ENCODE measurements around the gene KCNMA1.

KCNMA1 gene

DNA sequence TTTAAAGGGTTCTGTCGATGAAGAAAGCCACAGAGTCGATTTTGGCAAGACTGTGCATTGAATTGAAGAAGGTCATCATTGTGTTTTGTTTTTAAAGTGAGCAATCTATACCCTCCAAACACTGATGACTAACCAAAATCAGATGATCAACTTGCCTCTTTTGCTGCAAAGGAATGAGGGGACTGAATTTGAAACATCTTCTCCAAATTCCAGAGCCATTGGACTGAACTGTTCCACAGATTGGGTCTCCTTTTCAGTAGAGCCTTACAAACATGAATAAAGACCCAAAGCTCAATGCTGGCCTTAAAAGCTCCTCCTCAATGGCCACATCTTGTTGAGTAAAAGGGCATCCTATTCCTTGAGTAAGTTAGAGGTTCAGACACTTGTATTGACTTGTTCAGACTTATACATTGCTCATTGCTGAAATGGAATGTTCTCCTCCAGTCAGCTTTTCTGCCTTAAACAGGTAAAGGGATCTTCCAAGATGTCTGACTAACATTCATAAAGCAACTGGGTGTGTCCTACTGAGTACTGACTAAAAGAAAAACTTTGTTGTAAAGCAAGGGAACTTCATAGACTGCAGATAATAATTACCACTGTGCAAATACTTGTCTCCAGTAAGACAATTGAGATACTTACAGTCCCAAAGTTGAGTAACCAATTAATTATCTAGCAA, 630.6 kb downstream of the KCNMA1 start:
- Histone ChIP-seq H3K27me3 (ENCODE audit: insufficient read depth, low read length) (no peaks in the 10 kb centered on the region), H3K36me3 (ENCODE audit: insufficient read depth, low read length) (no peaks in the 10 kb centered on the region), H2AFZ (ENCODE audit: low read depth, low read length) (no peak overlapping the region), H3K4me1 (ENCODE audit: insufficient read depth, low read length) (no peaks in the 10 kb centered on the region), H3K9me3 (ENCODE audit: low read length) (no peaks in the 10 kb centered on the region), H3K4me3 (ENCODE audit: low read length) (no peak overlapping the region)

- no peaks in the 10 kb centered on the region for H3K4me1 ChIP-seq (ENCODE audit: insufficient read depth, low read length)
- no peak overlapping the region for H3K4me3 ChIP-seq (ENCODE audit: low read length)
- no peak overlapping the region for H2AFZ ChIP-seq (ENCODE audit: low read depth, low read length)
- no peaks in the 10 kb centered on the region for H3K9me3 ChIP-seq (ENCODE audit: low read length)
- H3K27me3 ChIP-seq (ENCODE audit: insufficient read depth, low read length) = no peaks in the 10 kb centered on the region
- H3K36me3 ChIP-seq (ENCODE audit: insufficient read depth, low read length) = no peaks in the 10 kb centered on the region
These were observed 631.7 kb downstream of the KCNMA1 start for GRCh38 chr10:77005871-77006270.

GRCh38 chr10:77004917-77005564, 632.6 kb downstream of the KCNMA1 start:
- Histone ChIP-seq H3K36me3 (ENCODE audit: insufficient read depth, low read length) (no peaks in the 10 kb centered on the region), H3K4me1 (ENCODE audit: insufficient read depth, low read length) (no peaks in the 10 kb centered on the region), H3K4me3 (ENCODE audit: low read length) (no peak overlapping the region), H2AFZ (ENCODE audit: low read depth, low read length) (no peak overlapping the region), H3K27me3 (ENCODE audit: insufficient read depth, low read length) (no peaks in the 10 kb centered on the region), H3K9me3 (ENCODE audit: low read length) (no peaks in the 10 kb centered on the region)

DNA sequence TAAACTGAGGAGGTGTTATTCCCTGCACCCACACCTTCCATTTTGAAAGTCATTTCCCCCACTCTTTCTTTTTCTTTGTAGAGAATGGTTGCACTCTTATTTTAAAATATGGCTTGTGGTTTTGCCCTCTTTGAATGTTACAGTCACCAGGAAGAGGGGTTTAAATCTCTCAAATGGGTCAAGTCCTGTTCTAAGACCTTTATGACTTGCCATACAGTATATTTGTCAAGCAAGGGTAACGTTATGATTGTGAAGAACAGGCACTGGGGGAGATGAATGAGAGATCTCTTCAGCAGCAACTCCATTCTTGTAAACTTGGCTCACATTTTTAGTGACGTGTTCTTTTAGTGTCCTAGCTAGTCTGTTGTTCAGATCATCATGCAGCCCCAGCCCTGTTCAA, 634.7 kb downstream of the KCNMA1 start:
- H3K27me3 ChIP-seq (ENCODE audit: insufficient read depth, low read length) = no peaks in the 10 kb centered on the region
- no peaks in the 10 kb centered on the region for H3K9me3 ChIP-seq (ENCODE audit: low read length)
- no peak overlapping the region for H3K4me3 ChIP-seq (ENCODE audit: low read length)
- no peaks in the 10 kb centered on the region for H3K36me3 ChIP-seq (ENCODE audit: insufficient read depth, low read length)
- no peak overlapping the region for H2AFZ ChIP-seq (ENCODE audit: low read depth, low read length)
- H3K4me1 ChIP-seq (ENCODE audit: insufficient read depth, low read length) = no peaks in the 10 kb centered on the region

- H3K36me3 ChIP-seq (ENCODE audit: insufficient read depth, low read length) = no peaks in the 10 kb centered on the region
- no peaks in the 10 kb centered on the region for H3K27me3 ChIP-seq (ENCODE audit: insufficient read depth, low read length)
- no peaks in the 10 kb centered on the region for H3K4me1 ChIP-seq (ENCODE audit: insufficient read depth, low read length)
- H3K9me3 ChIP-seq (ENCODE audit: low read length) = no peaks in the 10 kb centered on the region
- no peak overlapping the region for H3K4me3 ChIP-seq (ENCODE audit: low read length)
- no peak overlapping the region for H2AFZ ChIP-seq (ENCODE audit: low read depth, low read length)
These were observed 636.4 kb downstream of the KCNMA1 start for GRCh38 chr10:77001206-77001605.

DNA sequence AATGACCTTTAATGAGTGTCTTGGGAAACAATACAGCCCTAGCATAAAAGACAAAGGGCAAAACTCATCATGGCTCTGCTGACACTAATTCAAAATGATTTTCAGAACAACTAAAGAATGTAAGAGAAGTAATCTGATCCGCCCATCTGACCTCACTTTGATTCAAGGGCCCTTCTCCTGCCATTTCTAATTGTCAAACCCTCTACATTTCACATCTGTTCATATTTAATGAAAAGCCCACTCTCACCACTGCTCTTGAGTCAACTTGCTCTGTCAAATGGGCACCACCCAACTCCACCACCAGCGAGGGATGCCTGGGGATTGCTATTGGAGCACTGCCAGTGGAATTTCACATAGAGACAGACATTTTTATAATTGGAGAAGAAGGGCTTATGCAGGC, 639.2 kb downstream of the KCNMA1 start:
- no peaks in the 10 kb centered on the region for H3K9me3 ChIP-seq (ENCODE audit: low read length)
- H3K4me1 ChIP-seq (ENCODE audit: insufficient read depth, low read length) = no peaks in the 10 kb centered on the region
- no peaks in the 10 kb centered on the region for H3K36me3 ChIP-seq (ENCODE audit: insufficient read depth, low read length)
- H2AFZ ChIP-seq (ENCODE audit: low read depth, low read length) = no peak overlapping the region
- no peaks in the 10 kb centered on the region for H3K27me3 ChIP-seq (ENCODE audit: insufficient read depth, low read length)
- H3K4me3 ChIP-seq (ENCODE audit: low read length) = no peak overlapping the region

DNA sequence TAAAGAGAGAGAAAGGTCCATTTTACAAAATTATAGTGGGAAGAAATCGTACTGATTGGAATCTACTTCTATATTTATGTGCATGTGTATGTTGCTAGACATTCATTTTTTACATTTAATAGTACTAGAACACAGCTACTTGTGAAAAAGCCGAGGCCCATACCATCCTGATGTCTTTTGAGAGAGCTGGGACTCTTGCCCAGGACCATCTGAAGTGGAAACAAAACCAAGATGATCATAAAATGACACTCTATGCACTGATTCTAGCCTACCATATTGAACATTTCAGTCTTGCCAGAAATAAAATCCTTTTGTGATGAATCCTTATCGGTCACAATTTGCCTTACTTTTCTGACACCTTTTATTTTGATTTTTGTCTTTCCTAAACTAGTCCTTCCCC, 640.0 kb downstream of the KCNMA1 start:
- Histone ChIP-seq H3K36me3 (ENCODE audit: insufficient read depth, low read length) (no peaks in the 10 kb centered on the region), H3K4me3 (ENCODE audit: low read length) (no peak overlapping the region), H3K4me1 (ENCODE audit: insufficient read depth, low read length) (no peaks in the 10 kb centered on the region), H3K9me3 (ENCODE audit: low read length) (no peaks in the 10 kb centered on the region), H2AFZ (ENCODE audit: low read depth, low read length) (no peak overlapping the region), H3K27me3 (ENCODE audit: insufficient read depth, low read length) (no peaks in the 10 kb centered on the region)

DNA sequence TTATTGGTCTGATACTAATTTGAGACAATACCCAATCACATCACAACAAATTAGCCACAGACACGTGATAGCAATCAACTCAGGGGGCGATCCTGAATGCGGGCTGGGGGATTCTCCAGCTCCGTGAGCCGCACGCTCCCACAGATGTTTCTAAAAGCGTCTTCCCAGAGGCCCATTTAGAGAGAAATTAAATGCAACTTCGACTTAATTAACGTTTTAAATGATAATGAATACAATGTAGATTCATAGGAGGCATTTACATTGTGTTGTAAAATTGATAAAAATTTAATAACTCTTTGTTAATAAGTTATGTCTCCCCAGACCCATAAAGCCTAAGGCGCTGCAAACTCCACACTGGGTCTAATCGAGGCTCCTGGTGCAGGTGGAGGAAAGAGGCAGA, 642.6 kb downstream of the KCNMA1 start:
- Histone ChIP-seq H3K9me3 (ENCODE audit: low read length) (no peaks in the 10 kb centered on the region), H3K27me3 (ENCODE audit: insufficient read depth, low read length) (no peaks in the 10 kb centered on the region), H3K4me1 (ENCODE audit: insufficient read depth, low read length) (no peaks in the 10 kb centered on the region), H2AFZ (ENCODE audit: low read depth, low read length) (no peak overlapping the region), H3K36me3 (ENCODE audit: insufficient read depth, low read length) (no peaks in the 10 kb centered on the region), H3K4me3 (ENCODE audit: low read length) (no peak overlapping the region)

GRCh38 chr10:76993213-76993612, 644.4 kb downstream of the KCNMA1 start:
- Histone ChIP-seq H3K4me3 (ENCODE audit: low read length) (no peak overlapping the region), H3K36me3 (ENCODE audit: insufficient read depth, low read length) (no peaks in the 10 kb centered on the region), H3K9me3 (ENCODE audit: low read length) (no peaks in the 10 kb centered on the region), H3K27me3 (ENCODE audit: insufficient read depth, low read length) (no peaks in the 10 kb centered on the region), H3K4me1 (ENCODE audit: insufficient read depth, low read length) (no peaks in the 10 kb centered on the region), H2AFZ (ENCODE audit: low read depth, low read length) (no peak overlapping the region)

- Histone ChIP-seq H2AFZ (ENCODE audit: low read depth, low read length) (no peak overlapping the region), H3K36me3 (ENCODE audit: insufficient read depth, low read length) (no peaks in the 10 kb centered on the region), H3K9me3 (ENCODE audit: low read length) (no peaks in the 10 kb centered on the region), H3K4me3 (ENCODE audit: low read length) (no peak overlapping the region), H3K4me1 (ENCODE audit: insufficient read depth, low read length) (no peaks in the 10 kb centered on the region), H3K27me3 (ENCODE audit: insufficient read depth, low read length) (no peaks in the 10 kb centered on the region)
These were observed 645.1 kb downstream of the KCNMA1 start for GRCh38 chr10:76992467-76992866.

DNA sequence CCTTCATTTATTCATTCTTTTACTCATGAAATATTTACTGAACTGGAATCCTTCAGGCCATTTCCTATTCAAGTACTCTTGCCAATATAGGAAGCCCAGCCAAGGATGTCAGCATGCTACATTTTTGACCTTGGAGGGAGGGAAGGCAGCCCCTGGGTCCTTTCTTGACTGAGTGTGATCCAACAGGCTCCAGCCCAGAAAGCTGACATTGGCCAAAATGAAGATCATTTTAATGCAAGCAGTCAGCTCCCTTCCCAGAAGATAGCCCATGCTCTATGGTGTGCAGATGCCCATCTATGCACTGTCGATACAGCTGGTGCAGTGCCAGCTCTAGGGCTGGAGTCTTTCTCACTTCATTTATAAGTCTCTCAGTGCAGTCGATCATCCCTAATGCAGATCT, 646.0 kb downstream of the KCNMA1 start:
- H3K27me3 ChIP-seq (ENCODE audit: insufficient read depth, low read length) = no peaks in the 10 kb centered on the region
- no peak overlapping the region for H3K4me3 ChIP-seq (ENCODE audit: low read length)
- no peak overlapping the region for H2AFZ ChIP-seq (ENCODE audit: low read depth, low read length)
- no peaks in the 10 kb centered on the region for H3K4me1 ChIP-seq (ENCODE audit: insufficient read depth, low read length)
- H3K36me3 ChIP-seq (ENCODE audit: insufficient read depth, low read length) = no peaks in the 10 kb centered on the region
- no peaks in the 10 kb centered on the region for H3K9me3 ChIP-seq (ENCODE audit: low read length)

GRCh38 chr10:76990561-76990960, 647.0 kb downstream of the KCNMA1 start:
- Histone ChIP-seq H3K4me1 (ENCODE audit: insufficient read depth, low read length) (no peaks in the 10 kb centered on the region), H3K27me3 (ENCODE audit: insufficient read depth, low read length) (no peaks in the 10 kb centered on the region), H3K4me3 (ENCODE audit: low read length) (no peak overlapping the region), H3K9me3 (ENCODE audit: low read length) (no peaks in the 10 kb centered on the region), H3K36me3 (ENCODE audit: insufficient read depth, low read length) (no peaks in the 10 kb centered on the region), H2AFZ (ENCODE audit: low read depth, low read length) (no peak overlapping the region)

DNA sequence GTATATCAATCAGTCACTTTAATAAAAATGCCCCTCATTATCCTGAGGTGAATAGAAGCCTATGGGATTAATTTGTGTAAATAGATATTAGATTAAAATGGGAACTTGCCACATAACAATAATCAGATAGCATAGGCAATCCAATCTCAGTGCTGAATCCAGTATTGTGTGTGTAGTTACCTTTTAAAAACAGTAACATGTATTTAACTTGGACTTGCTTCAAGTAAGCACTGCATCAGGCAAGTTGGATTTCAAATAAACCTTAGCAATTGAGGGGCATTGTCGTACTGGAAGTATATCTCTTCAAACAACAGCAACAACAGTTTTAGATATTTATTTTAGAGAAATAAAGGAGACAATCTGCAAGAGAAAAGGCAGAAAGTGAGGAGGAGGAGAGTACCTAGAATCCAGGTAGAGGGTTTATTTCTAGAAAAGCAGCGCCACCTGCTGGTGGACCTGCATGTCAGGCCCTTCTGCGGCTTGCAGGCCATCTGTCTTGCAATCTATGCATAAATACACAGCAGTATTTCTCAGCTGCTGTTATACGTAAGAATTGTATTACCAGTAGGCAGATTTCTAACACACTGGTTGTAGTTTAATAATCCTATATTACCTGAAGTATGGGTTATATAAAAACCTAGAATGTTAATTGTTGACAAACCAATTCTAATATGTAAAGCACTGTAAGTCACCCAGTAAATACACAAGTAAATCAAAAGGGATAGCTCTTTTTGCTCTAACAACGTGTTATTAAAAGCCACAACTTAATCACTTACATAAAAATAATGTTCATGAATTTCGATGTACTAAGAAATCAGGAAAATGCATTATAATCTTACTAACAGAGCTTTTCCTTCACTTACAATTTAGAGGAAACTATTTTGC, 652.8 kb downstream of the KCNMA1 start:
- Histone ChIP-seq H3K27me3 (ENCODE audit: insufficient read depth, low read length) (no peaks in the 10 kb centered on the region), H2AFZ (ENCODE audit: low read depth, low read length) (no peak overlapping the region), H3K9me3 (ENCODE audit: low read length) (no peaks in the 10 kb centered on the region), H3K36me3 (ENCODE audit: insufficient read depth, low read length) (no peaks in the 10 kb centered on the region), H3K4me1 (ENCODE audit: insufficient read depth, low read length) (no peaks in the 10 kb centered on the region), H3K4me3 (ENCODE audit: low read length) (no peak overlapping the region)
